Neural progenitor cell (in vitro differentiated cells): ENCODE results near the gene CSNK1G1. TPM values are rescaled to one million over a fixed set of nuclear protein-coding genes. Genes with fewer than 3 reads are reported as not detected.
"Not testable (repeated sequence)": the region's sequence is repeated elsewhere in the genome, so short reads cannot be mapped to it uniquely, and the experiment has no call there.

ENCODE experiments used
- DNase-seq: peaks from one replicate; pipeline ENCODE4 v3.0.0-alpha.2; 2016; ENCODE audit warnings: low spot score
- H2AFZ ChIP-seq: fragments of 200-600 bp; sonication (generic); replicated peaks from 2 replicates; pipeline ENCODE4 v1.6.1; 2016; ENCODE audit warnings: antibody characterized with exemption
- H3F3A ChIP-seq: fragments of 200-600 bp; sonication (generic); 2 replicates; pipeline ENCODE4 v1.6.1; 2016; ENCODE audit warnings: antibody characterized with exemption, low read depth
- H3K27ac ChIP-seq: fragments of 200-600 bp; sonication (generic); 2 replicates; pipeline ENCODE4 v1.5.1; 2016; ENCODE audit warnings: mild to moderate bottlenecking
- H3K27me3 ChIP-seq: fragments of 200-600 bp; sonication (generic); 2 replicates; pipeline ENCODE4 v1.6.1; 2016; ENCODE audit warnings: mild to moderate bottlenecking, moderate library complexity
- H3K36me3 ChIP-seq: fragments of 200-600 bp; sonication (generic); 2 replicates; pipeline ENCODE4 v1.5.1; 2016
- H3K4me1 ChIP-seq: fragments of 200-600 bp; sonication (generic); 2 replicates; pipeline ENCODE4 v1.6.1; 2016; ENCODE audit warnings: mixed run types
- H3K4me2 ChIP-seq: fragments of 200-600 bp; sonication (generic); 2 replicates; pipeline ENCODE4 v1.6.1; 2016
- H3K4me3 ChIP-seq: fragments of 200-600 bp; sonication (generic); 2 replicates; pipeline ENCODE4 v1.5.1; 2016
- H3K79me2 ChIP-seq: fragments of 200-600 bp; sonication (generic); 2 replicates; pipeline ENCODE4 v1.6.1; 2016; ENCODE audit warnings: low read depth
- H3K9ac ChIP-seq: fragments of 200-600 bp; sonication (generic); 2 replicates; pipeline ENCODE4 v1.6.1; 2016
- H3K9me3 ChIP-seq: fragments of 200-600 bp; sonication (generic); 2 replicates; pipeline ENCODE4 v1.5.1; 2016; ENCODE audit warnings: low read depth
- H4K20me1 ChIP-seq: fragments of 200-600 bp; sonication (generic); 2 replicates; pipeline ENCODE4 v1.6.1; 2016; ENCODE audit warnings: low read depth
- H3K27ac Mint-ChIP-seq: 3 replicates; pipeline ENCODE4 v1.8.0; 2021; ENCODE audit warnings: mixed read lengths
- H3K27me3 Mint-ChIP-seq: 2 replicates; pipeline ENCODE4 v1.8.0; 2022; ENCODE audit warnings: low read depth, mild to moderate bottlenecking, inconsistent platforms, moderate library complexity, mixed read lengths; ENCODE audit not compliant: insufficient read depth
- H3K36me3 Mint-ChIP-seq: 3 replicates; pipeline ENCODE4 v1.8.0; 2021; ENCODE audit warnings: mixed read lengths
- H3K4me1 Mint-ChIP-seq: 3 replicates; pipeline ENCODE4 v1.8.0; 2021; ENCODE audit warnings: mixed read lengths
- H3K4me3 Mint-ChIP-seq: 3 replicates; pipeline ENCODE4 v1.8.0; 2021; ENCODE audit warnings: mild to moderate bottlenecking, moderate library complexity, mixed read lengths
- H3K9me3 Mint-ChIP-seq: 3 replicates; pipeline ENCODE4 v1.8.0; 2020; ENCODE audit warnings: mixed read lengths
- CTCF ChIP-seq: fragments of 200-600 bp; sonication (generic); IDR thresholded peaks from 2 replicates; pipeline ENCODE4 v1.5.1; 2017; ENCODE audit warnings: antibody characterized with exemption, mild to moderate bottlenecking
- EZH2 ChIP-seq: fragments of 200-600 bp; sonication (generic); IDR thresholded peaks from 2 replicates; pipeline ENCODE4 v1.6.1; 2017; ENCODE audit warnings: antibody characterized with exemption, mild to moderate bottlenecking, moderate library complexity
- EZH2phosphoT487 ChIP-seq: fragments of 200-600 bp; sonication (generic); IDR thresholded peaks from 2 replicates; pipeline ENCODE4 v1.6.1; 2017; ENCODE audit warnings: antibody characterized with exemption
- total RNA-seq: library from RNA; depleted of rRNA; stranded (reverse); fragments of >200 nt; gene quantifications from 2 replicates; pipeline ENCODE4 v1.2.3, GENCODE V29; 2015; ENCODE audit warnings: low replicate concordance

Gene CSNK1G1
- total RNA-seq, 1 donor from 2014 or later: 23.0 TPM

- Histone ChIP-seq H3K79me2 (no peaks in the 10 kb centered on the region), H3F3A (peaks cover 16% of the 10 kb centered on the region)
These were observed 80.0 kb downstream of the CSNK1G1 start for GRCh38 chr15:64275934-64276333.

DNA sequence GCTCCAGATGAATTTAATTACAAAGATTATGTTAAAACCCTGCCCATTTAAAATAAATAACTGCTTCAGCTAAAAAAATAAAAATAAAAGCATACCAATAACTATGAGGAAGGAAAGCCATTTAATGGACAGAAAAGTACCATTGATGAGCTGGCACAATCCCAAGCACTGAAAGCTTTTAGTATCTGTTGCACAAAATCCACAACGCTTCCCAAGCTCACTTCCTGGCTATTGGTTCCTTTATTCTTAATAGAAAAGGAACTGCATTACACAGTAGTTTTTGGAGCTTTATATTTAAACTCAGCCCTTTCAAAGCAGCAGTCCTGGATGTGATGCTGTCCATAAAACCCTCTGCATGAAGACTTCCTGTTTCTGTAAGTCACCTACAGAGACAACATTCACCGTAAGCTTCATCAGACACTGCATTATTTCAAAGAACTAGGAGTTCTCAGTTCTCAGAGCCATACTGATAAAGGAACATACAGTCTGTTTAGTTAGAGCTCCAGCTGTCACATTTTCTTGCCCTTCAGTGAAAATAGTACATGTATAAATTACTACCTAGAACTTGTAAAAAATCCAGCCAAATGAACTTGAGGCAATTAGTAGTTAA lies 81.5 kb downstream of the CSNK1G1 start:
- H3K9me3 Mint-ChIP-seq: peaks cover 2% of the 10 kb centered on the region
- Histone ChIP-seq H3K4me3 (no peak overlapping the region), H3K4me1 (no peaks in the 10 kb centered on the region), H3K27ac (no peak overlapping the region), H3F3A (peaks cover 16% of the 10 kb centered on the region), H3K79me2 (no peaks in the 10 kb centered on the region), H3K9ac (peak overlapping the region; percentile 33), H3K9me3 (no peaks in the 10 kb centered on the region), H2AFZ (no peak overlapping the region), H3K36me3 (no peaks in the 10 kb centered on the region), H3K4me2 (no peak overlapping the region), H3K27me3 (no peaks in the 10 kb centered on the region), H4K20me1 (peaks cover 8% of the 10 kb centered on the region)
- TF ChIP-seq EZH2 (no peak), CTCF (no peak)
- H3K36me3 Mint-ChIP-seq: peaks cover 2% of the 10 kb centered on the region
- H3K4me3 Mint-ChIP-seq: no peak overlapping the region
- DNase-seq: no peak
- H3K4me1 Mint-ChIP-seq: no peaks in the 10 kb centered on the region
- no peaks in the 10 kb centered on the region for H3K27me3 Mint-ChIP-seq
- no peak overlapping the region for H3K27ac Mint-ChIP-seq

More at GRCh38 chr15:64275934-64276333, 80.0 kb downstream of the CSNK1G1 start:
- no peak for TF ChIP-seq CTCF
- no peak for TF ChIP-seq EZH2
- no peak for TF ChIP-seq EZH2phosphoT487
- H3K36me3 Mint-ChIP-seq: peaks cover 3% of the 10 kb centered on the region
- H3K27me3 Mint-ChIP-seq: no peaks in the 10 kb centered on the region
- Histone ChIP-seq H3K4me2 (no peak overlapping the region), H2AFZ (no peak overlapping the region), H3K9me3 (no peaks in the 10 kb centered on the region), H3K9ac (no peak overlapping the region), H3K4me1 (no peaks in the 10 kb centered on the region), H3K36me3 (no peaks in the 10 kb centered on the region), H3K4me3 (no peak overlapping the region), H4K20me1 (peaks cover 8% of the 10 kb centered on the region), H3K27me3 (no peaks in the 10 kb centered on the region), H3K27ac (no peak overlapping the region)
- peaks cover 2% of the 10 kb centered on the region for H3K9me3 Mint-ChIP-seq
- H3K27ac Mint-ChIP-seq: no peak overlapping the region
- no peak overlapping the region for H3K4me3 Mint-ChIP-seq
- no peak for DNase-seq
- no peaks in the 10 kb centered on the region for H3K4me1 Mint-ChIP-seq

DNA sequence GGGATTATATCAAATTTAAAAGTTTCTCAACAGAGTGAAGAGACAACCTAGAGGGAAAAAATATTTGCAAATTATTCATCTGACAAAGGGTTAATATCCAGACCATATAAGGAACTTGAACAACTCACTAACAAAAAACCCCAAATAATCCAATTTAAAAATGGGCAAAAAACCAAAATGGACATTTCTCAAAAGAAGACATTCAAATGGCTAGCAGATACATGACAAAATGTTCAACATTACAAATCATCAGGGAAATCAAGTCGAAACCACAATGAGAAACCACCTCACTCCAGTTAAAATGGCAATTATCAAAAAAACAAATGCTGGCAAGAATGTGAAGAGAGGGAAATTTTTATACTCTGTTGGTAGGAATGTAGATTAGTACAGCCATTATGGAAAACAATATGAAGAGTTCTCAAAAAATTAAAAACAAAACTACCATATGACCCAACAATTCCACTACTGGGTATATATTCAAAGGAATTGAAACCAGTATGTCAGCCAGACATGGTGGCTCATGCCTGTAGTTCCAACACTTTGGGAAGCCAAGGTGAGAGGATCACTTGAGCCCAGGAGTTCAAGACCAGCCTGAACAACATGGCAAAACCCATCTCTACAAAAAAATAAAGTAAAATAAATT lies 88.5 kb downstream of the CSNK1G1 start:
- H3K4me3 Mint-ChIP-seq: no peak overlapping the region
- H3K27me3 ChIP-seq: no peaks in the 10 kb centered on the region
- no peak overlapping the region for H3K4me3 ChIP-seq
- H3K9ac ChIP-seq: no peak overlapping the region
- H3K79me2 ChIP-seq: peaks cover 18% of the 10 kb centered on the region
- H3K36me3 Mint-ChIP-seq: peaks cover 2% of the 10 kb centered on the region
- H3F3A ChIP-seq: no peaks in the 10 kb centered on the region
- no peaks in the 10 kb centered on the region for H3K36me3 ChIP-seq
- H3K4me1 Mint-ChIP-seq: no peaks in the 10 kb centered on the region
- H3K9me3 ChIP-seq: no peaks in the 10 kb centered on the region
- no peaks in the 10 kb centered on the region for H3K4me1 ChIP-seq
- TF ChIP-seq EZH2phosphoT487 (no peak), EZH2 (no peak), CTCF (no peak)
- no peak overlapping the region for H2AFZ ChIP-seq
- no peak for DNase-seq
- H3K4me2 ChIP-seq: no peak overlapping the region
- H3K27ac ChIP-seq: no peak overlapping the region
- peaks cover 19% of the 10 kb centered on the region for H3K9me3 Mint-ChIP-seq
- H3K27ac Mint-ChIP-seq: no peak overlapping the region
- H4K20me1 ChIP-seq: no peaks in the 10 kb centered on the region
- peaks cover 4% of the 10 kb centered on the region for H3K27me3 Mint-ChIP-seq

GRCh38 chr15:64265188-64265587 lies 90.8 kb downstream of the CSNK1G1 start:
- H3K27ac Mint-ChIP-seq, H3K4me1 Mint-ChIP-seq, H3K4me3 ChIP-seq, H3K9ac ChIP-seq, H3F3A ChIP-seq, H3K9me3 ChIP-seq, H3K4me1 ChIP-seq, H3K36me3 Mint-ChIP-seq, DNase-seq, H4K20me1 ChIP-seq, H3K36me3 ChIP-seq, H3K27me3 ChIP-seq, H3K4me3 Mint-ChIP-seq, H3K4me2 ChIP-seq, H2AFZ ChIP-seq, H3K27me3 Mint-ChIP-seq, H3K27ac ChIP-seq: not testable (repeated sequence)
- peaks cover 18% of the 10 kb centered on the region for H3K79me2 ChIP-seq
- H3K9me3 Mint-ChIP-seq: peaks cover 19% of the 10 kb centered on the region
